NB4 (cell line): ENCODE data around the gene HDHD3.
A peak's percentile ranks its signal among the peaks of the same experiment; 100 is the strongest.
"Not testable (repeated sequence)": the region's sequence is repeated elsewhere in the genome, so short reads cannot be mapped to it uniquely, and the experiment has no call there.

Experiments
- DNase-seq: peaks from one replicate; pipeline ENCODE4 v3.0.0; 2010; ENCODE audit warnings: low read depth
- H3K4me3 ChIP-seq: one replicate; pipeline ENCODE4 v1.5.1; 2011; ENCODE audit warnings: mild to moderate bottlenecking, low read depth, low read length, moderate library complexity
- MYC ChIP-seq: IDR thresholded peaks from 2 replicates; pipeline ENCODE4 v1.6.1; 2011; ENCODE audit warnings: low read depth, low read length
- POLR2A ChIP-seq: IDR thresholded peaks from 2 replicates; pipeline ENCODE4 v1.6.1; 2011; ENCODE audit warnings: mild to moderate bottlenecking; ENCODE audit not compliant: insufficient read length; ENCODE audit errors: extremely low read depth
- TF ChIP-seq, protein P1 (sequence below): IDR thresholded peaks from 2 replicates; pipeline ENCODE4 v1.6.1; 2011; ENCODE audit warnings: low read depth, low read length
- TF ChIP-seq, protein P2 (sequence below): IDR thresholded peaks from one replicate; pipeline ENCODE4 v1.5.1; 2012; ENCODE audit warnings: low read depth, low read length

HDHD3 gene

DNA sequence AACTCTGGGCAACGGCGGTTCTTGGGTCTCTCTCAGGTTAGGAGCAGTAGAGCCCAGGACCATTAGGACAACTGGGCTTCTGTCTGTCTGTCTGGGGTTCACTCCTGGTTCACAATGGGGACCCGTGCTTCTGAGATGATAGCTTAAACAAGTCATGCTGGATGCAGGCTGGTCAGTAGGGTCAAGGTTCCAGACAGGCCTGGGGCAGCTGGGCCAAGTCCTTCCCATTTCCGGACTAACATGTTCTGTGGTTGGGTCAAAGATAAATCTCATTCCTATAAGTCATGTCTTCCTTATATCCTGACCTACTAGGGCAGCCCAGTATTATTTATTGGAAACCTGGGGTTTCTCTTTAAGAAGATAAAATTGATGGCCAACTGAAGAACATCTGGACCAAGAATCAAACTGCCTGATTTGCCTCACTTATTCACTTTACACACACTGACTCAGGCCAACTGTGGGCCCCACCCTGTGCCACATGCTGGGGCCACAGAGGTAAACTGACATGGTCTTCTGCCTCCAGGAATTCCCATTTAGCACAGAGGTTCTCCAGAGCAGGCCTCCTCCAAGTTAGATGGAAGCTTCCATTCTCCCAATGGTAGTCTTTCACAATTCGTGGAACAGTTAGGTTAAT, 8.3 kb downstream of the HDHD3 start:
- TF ChIP-seq, protein P1, sequence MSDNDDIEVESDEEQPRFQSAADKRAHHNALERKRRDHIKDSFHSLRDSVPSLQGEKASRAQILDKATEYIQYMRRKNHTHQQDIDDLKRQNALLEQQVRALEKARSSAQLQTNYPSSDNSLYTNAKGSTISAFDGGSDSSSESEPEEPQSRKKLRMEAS = no peak
- TF ChIP-seq POLR2A = no peak
- TF ChIP-seq MYC = no peak
- TF ChIP-seq, protein P2, sequence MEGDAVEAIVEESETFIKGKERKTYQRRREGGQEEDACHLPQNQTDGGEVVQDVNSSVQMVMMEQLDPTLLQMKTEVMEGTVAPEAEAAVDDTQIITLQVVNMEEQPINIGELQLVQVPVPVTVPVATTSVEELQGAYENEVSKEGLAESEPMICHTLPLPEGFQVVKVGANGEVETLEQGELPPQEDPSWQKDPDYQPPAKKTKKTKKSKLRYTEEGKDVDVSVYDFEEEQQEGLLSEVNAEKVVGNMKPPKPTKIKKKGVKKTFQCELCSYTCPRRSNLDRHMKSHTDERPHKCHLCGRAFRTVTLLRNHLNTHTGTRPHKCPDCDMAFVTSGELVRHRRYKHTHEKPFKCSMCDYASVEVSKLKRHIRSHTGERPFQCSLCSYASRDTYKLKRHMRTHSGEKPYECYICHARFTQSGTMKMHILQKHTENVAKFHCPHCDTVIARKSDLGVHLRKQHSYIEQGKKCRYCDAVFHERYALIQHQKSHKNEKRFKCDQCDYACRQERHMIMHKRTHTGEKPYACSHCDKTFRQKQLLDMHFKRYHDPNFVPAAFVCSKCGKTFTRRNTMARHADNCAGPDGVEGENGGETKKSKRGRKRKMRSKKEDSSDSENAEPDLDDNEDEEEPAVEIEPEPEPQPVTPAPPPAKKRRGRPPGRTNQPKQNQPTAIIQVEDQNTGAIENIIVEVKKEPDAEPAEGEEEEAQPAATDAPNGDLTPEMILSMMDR = no peak
- DNase-seq = no peak
- H3K4me3 ChIP-seq = no peak overlapping the region

DNA sequence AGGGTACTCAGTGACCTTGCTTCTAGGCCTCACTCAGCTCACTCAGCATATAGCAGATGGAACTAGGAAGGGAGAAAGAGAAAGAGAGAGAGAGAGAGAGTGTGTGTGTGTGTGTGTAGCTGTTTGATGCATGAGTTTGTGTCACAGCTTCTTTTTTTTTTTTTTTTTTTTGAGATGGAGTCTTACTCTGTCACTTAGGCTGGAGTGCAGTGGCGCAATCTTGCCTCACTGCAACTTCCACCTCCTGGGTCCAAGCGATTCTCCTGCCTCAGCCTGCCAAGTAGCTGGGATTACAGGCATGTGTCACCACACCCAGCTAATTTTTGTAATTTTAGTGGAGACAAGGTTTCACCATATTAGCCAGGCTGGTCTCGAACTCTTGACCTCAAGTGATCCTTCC, 11.1 kb downstream of the HDHD3 start:
- not testable (repeated sequence) for H3K4me3 ChIP-seq
- DNase-seq = peak; percentile 51

DNA sequence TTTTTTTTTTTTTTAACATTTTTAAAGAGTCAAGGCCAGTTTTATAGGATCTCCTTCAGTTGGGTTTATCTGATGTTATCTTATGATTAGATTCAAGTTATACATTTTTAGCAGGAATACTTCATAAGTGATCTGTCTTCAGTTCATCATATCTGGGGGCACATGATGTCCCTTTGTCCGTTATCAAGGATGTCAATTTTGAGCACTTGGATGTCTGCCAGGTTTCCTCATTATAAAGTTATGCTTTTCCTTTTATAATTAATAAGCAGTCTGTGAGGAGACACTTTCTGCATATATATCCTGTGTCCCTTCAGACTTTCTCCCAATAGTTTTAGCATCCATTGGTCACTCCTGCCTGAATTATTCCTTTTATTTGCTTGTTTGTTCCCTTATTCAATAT, 11.8 kb downstream of the HDHD3 start:
- TF ChIP-seq, protein P2 = no peak
- TF ChIP-seq, protein P1 = no peak
- no peak for DNase-seq
- H3K4me3 ChIP-seq = no peak overlapping the region

DNA sequence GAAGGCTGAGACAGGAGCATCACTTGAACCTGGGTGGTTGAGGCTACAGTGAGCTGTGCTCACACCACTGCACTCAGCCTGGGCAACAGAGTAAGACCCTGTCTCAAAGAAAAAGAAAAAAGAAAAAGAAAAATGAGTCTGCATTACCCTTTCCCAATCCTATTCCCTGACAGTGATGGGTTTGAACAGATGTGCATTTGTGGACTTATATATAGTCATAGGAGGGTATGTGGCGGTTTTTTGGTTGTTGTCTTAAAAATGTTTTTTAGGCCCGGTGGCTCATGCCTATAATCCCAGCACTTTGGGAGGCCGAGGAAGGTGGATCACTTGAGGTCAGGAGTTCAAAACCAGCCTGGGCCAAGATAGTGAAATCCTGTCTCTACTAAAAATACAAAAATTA, 13.4 kb downstream of the HDHD3 start:
- DNase-seq = no peak
- no peak overlapping the region for H3K4me3 ChIP-seq
- no peak for TF ChIP-seq MYC
- TF ChIP-seq, protein P2 = no peak
- TF ChIP-seq POLR2A = no peak
- TF ChIP-seq, protein P1 = no peak

DNA sequence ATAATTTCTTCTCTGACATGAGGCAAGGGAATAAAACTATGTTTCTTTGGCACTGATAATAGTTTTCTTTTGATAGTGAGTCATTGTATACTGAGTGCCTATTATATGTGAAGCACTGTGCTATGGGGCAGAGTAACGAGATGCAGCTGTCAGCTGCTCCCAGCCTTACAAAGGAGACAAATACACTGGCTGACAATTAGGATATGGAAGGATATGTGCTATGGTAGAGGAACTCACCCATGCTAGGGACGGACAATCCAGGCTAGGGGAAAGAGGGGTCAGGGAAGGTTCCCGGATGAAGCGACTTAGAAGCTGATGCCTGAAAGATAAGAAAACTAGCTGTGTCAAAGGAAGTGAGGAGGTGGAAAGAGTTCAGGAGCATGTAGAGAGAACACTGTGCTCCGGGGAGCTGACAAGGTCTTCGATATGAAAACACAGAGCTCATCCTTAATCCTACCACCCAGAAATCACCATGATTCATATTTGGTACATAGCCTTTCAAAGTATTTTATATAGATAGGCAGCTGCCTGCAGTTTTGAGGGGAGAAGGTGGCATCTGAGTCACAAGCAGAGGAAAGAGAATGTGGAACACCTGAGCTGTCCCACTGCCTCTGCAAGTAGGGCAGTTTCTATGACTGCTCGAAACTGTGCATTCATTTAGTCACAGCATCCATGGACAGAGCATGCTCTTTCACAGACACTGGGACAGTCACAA, 15.3 kb downstream of the HDHD3 start:
- TF ChIP-seq POLR2A (no peak), MYC (no peak)
- TF ChIP-seq, protein P1 = no peak
- TF ChIP-seq, protein P2 = no peak
- DNase-seq = no peak
- H3K4me3 ChIP-seq = no peak overlapping the region

DNA sequence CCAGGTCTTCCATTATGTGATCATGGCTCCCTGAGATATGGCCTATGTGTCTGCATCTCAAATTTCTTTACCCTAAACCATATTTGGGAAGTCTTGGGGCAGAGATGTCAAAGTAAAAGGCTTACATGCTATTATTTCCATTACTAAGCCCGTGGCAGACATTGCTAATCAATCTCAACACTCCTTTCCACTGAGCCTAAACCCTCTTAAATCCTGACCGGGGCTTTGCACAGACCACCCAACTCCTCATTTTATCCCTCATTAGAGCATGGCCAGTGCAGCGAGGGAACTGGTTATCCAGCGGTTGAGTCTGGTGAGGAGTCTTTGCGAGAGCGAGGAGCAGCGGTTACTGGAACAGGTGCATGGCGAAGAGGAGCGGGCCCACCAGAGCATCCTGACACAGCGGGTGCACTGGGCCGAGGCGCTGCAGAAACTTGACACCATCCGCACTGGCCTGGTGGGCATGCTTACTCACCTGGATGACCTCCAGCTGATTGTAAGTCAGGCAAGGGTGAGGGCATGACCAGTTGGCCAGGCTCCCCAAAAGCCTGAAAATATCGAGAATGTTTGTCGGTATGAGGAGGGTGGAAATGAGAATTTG, 16.4 kb downstream of the HDHD3 start:
- no peak for DNase-seq
- TF ChIP-seq MYC (no peak), POLR2A (no peak)
- TF ChIP-seq, protein P1 = no peak
- TF ChIP-seq, protein P2 = no peak

More for the DNA sequence above, 16.4 kb downstream of the HDHD3 start:
- H3K4me3 ChIP-seq = no peak overlapping the region
